Measurements from ENCODE around the gene RBM18.

The RBM18 gene

DNA sequence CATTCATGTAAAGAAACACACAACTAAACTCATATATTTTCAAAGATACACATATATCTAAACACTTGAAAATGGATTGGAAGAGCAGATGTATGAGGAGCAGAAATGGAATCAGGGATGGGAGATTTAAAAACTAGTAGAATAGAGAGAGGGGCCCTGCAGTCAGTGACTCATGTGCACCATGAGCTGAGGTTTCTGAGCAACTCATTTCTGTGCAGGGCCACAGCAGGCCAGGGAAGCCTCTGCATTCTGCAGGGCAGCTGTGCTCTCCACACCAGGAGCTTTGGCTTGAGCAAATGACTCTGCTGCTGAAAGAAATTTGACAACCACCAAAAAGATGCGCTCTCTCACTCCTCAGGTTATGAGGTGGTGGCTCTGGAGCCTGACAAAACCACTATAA, 63.0 kb downstream of the RBM18 start:
- no peak for DNase-seq

DNA sequence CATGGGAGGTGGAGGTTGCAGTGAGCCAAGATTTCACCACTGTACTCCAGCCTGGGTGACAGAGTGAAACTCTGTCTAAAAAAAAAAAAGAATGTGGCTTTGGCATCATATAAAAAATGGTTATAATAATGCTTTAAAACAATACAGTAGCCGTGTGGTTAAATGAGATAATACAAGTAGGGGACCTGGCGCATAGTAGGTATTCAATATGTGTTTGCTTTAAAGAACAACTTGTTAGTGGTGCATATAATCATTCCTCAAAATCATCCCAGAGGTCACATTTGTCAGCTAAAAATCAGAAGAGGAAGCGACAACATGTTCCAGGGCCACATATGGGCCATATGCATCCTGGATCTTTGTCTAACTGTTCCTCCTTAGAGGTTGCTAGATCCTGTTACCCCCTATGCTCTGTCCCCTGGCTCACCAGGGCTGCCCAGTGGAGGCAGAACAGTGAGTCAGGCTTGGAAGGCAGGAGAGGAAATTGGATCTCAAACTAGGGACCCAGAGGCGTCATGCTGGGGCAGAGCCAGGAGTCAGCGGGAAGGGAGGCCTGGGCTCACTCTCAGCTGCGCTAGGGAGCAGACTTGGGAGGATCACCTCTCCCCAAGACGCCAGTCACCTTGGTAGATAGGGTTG, 63.6 kb downstream of the RBM18 start:
- DNase-seq, result no peak

DNA sequence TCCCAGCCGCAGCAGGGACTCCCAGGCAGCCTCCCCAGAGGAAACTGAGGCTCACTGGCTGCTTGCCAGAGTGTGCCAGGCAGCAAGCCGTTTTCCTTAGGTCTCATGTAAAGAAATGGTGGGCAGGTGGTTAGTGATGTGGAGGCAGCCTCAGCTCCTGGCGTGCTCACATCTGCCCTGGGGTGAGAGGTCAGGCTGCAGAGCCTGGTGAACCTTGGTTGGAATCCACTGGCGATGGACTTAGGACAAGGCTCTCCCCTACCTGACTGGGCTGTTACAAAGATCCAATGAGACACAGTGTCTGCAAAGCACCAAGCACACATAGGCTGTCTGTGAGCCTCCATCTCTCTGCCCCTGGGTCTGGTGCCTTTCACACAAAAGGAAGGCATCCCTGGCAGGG, 66.8 kb downstream of the RBM18 start:
- DNase-seq, result no peak

- no peak for DNase-seq
These were observed 67.2 kb downstream of the RBM18 start for GRCh38 chr9:122197426-122197825.

DNA sequence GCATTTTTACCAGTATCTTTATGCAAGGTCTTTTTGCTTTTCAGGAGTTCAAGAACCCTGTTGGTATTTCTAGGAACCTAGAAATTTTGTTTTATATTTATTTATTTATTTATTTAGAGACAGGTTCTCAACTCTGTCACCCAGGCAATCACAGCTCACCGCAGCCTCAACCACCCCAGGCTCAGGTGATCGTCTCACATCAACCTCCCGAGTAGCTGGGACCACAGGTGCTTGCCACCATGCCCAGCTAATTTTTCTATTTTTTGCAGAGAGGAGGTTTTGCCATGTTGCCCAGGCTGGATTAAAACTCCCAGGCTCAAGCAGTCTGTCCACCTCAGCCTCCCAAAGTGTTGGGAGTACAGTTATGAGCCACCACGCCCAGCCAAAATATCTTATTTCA, 68.8 kb downstream of the RBM18 start:
- no peak for DNase-seq

GRCh38 chr9:122193651-122194050, 71.0 kb downstream of the RBM18 start:
- DNase-seq, result no peak

DNA sequence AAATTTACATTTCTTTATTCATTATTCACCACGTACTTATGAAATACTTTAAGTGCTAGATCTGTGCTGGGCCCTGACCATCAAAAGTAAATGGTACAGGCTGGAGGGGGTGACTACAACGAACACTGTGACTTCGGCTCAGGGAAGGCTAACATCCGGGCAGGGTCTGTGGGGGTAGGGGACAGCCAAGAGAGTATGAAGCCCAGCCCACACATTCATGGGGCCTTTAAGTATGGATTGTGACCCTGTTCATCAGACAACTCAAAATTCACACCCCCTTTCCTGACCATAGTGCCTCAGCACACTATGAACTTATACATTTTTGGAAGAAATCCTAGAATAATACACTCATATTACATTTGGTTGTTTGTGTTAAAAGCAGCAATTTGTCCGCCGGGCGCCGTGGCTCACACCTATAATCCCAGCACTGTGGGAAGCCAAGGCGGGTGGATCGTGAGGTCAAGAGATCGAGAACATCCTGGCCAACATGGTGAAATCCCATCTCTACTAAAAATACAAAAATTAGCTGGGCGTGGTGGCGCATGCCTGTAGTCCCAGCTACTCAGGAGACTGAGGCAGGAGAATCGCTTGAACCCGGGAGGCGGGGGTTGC, 71.6 kb downstream of the RBM18 start:
- DNase-seq, result no peak

DNA sequence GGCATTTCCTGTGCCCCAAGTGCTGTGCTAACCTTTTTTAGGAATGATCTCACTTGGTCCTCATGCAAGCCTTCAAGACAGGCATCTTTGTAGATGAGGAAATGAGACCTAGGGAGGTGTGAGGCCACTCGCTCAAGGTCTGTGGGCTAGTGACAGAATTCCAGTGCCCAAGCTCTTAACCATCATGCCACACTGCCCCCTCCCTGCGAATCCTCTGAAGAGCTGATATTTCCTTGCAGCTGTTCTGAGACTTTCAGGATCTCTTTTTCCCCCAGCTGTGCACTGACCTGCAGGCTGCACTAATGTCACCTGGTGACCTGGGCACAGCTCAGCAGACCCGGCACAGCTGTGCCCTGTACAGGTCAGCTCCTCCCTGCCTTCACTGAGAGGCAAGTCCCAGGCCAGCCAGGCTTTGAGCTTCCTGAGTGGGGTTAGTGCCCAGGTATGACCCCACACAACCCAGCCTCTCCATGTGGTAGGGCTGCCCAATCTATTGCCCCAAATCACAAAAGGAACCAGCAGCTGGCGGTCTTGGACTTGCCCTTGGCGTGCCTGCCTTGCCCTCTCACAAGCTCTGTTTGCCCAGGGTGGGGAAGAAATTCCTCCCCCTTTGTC, 72.3 kb downstream of the RBM18 start:
- no peak for DNase-seq

DNA sequence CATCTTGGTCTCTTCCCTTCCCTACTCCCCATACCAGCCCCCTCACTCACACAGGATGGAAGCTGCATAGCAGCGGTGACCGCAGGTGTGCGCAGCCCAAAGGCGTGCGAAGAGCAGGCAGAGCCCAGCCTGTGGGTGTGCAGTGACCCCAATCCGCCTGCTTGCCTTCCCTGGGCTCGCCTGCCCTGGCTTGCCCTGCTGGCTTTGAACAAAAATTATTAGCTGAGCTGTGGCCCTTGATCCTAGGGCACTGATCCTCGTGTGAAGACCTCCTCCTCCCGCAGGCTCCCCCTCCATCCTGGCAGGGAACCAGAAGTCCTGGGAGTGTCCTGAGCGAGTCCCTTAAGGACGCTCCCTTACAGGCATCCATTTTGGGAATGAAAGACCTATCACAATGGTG, 73.1 kb downstream of the RBM18 start:
- no peak for DNase-seq

GRCh38 chr9:122190597-122191381, 73.9 kb downstream of the RBM18 start:
- DNase-seq, result peak; percentile 38

GRCh38 chr9:122188369-122188768, 76.3 kb downstream of the RBM18 start:
- no peak for DNase-seq
